PC-9 (cell line): Measurements from ENCODE around the gene IL1RAPL1. TPM values are rescaled to one million over a fixed set of nuclear protein-coding genes. Genes with fewer than 3 reads are reported as not detected.

Experiments used
- BruUV-seq: library from RNA; stranded (reverse); fragments of 400-500 nt; replicated peaks from 2 replicates; lab custom pipeline; 2021; lab: Mats Ljungman, UMichigan
- CTCF ChIA-PET: fragments of 300-600 bp; sonication (Branson Sonifier 250); formaldehyde crosslinking; loops from one replicate; lab custom pipeline; 2022; ENCODE audit warnings: antibody characterized with exemption; lab: Charles Lee
- POLR2A ChIA-PET: fragments of 300-600 bp; sonication (Branson Sonifier 250); formaldehyde crosslinking; loops from one replicate; lab custom pipeline; 2022; ENCODE audit warnings: antibody characterized with exemption; ENCODE audit not compliant: unreplicated experiment; lab: Charles Lee
- DNase-seq, 2 experiments: peaks; one replicate each; pipeline versions ENCODE4 v3.0.0 to v3.0.0-alpha.2; 2015 to 2022; ENCODE audit warnings: mixed read lengths in 1 of 2
- H2AFZ ChIP-seq: fragments of 200-600 bp; sonication (generic); 2 replicates; pipeline ENCODE4 v1.8.1; 2017; ENCODE audit warnings: antibody characterized with exemption
- H3F3A ChIP-seq: fragments of 200-600 bp; sonication (generic); 2 replicates; pipeline ENCODE4 v1.8.1; 2017; ENCODE audit warnings: antibody characterized with exemption, mild to moderate bottlenecking, low read depth; ENCODE audit not compliant: insufficient read depth
- H3K27ac ChIP-seq: fragments of 200-600 bp; sonication (generic); 2 replicates; pipeline ENCODE4 v1.6.1; 2016; ENCODE audit warnings: mixed run types
- H3K27me3 ChIP-seq: fragments of 200-600 bp; sonication (generic); 2 replicates; pipeline ENCODE4 v1.6.1; 2016; ENCODE audit warnings: low read depth, mixed run types; ENCODE audit not compliant: insufficient read depth
- H3K36me3 ChIP-seq: fragments of 200-600 bp; sonication (generic); 2 replicates; pipeline ENCODE4 v1.6.1; 2016; ENCODE audit warnings: low read depth, mixed run types
- H3K4me1 ChIP-seq: fragments of 200-600 bp; sonication (generic); replicated peaks from 2 replicates; pipeline ENCODE4 v1.6.1; 2016; ENCODE audit warnings: mixed run types; ENCODE audit not compliant: insufficient read depth
- H3K4me2 ChIP-seq: fragments of 200-600 bp; sonication (generic); 2 replicates; pipeline ENCODE4 v1.6.1; 2017; ENCODE audit warnings: mixed run types
- H3K4me3 ChIP-seq: fragments of 200-600 bp; sonication (generic); 2 replicates; pipeline ENCODE4 v1.6.1; 2016; ENCODE audit warnings: mixed run types
- H3K79me2 ChIP-seq: fragments of 200-600 bp; sonication (generic); 2 replicates; pipeline ENCODE4 v1.6.1; 2017; ENCODE audit warnings: low read depth, mixed run types
- H3K9me2 ChIP-seq: fragments of 200-600 bp; sonication (generic); 2 replicates; pipeline ENCODE4 v1.8.1; 2017; ENCODE audit warnings: mild to moderate bottlenecking; ENCODE audit not compliant: insufficient read depth
- H3K9me3 ChIP-seq: fragments of 200-600 bp; sonication (generic); 2 replicates; pipeline ENCODE4 v1.8.1; 2016; ENCODE audit warnings: low read depth; ENCODE audit not compliant: insufficient read depth
- H4K20me1 ChIP-seq: fragments of 200-600 bp; sonication (generic); 2 replicates; pipeline ENCODE4 v1.8.1; 2017; ENCODE audit not compliant: insufficient read depth
- EZH2 ChIP-seq: fragments of 200-600 bp; sonication (generic); IDR thresholded peaks from 2 replicates; pipeline ENCODE4 v1.8.0; 2017; ENCODE audit warnings: antibody characterized with exemption, low read depth
- intact Hi-C: fragments of 100-400 bp; cut with micrococcal nuclease; formaldehyde crosslinking; loops from one replicate; pipeline ENCODE4 v1.10.0; 2022; ENCODE audit not compliant: unreplicated experiment
- total RNA-seq: library from RNA; stranded (reverse); gene quantifications from 2 replicates; pipeline ENCODE4 v1.2.3, GENCODE V29; 2021
- TF ChIP-seq, protein P1 (sequence below): fragments of 200-600 bp; sonication (generic); conservative IDR thresholded peaks from 2 replicates; pipeline ENCODE4 v1.6.1; 2017; ENCODE audit warnings: mixed run types, antibody characterized with exemption, mild to moderate bottlenecking, moderate library complexity

IL1RAPL1 gene
- total RNA-seq, 1 experiment from 2014 or later = 0.26 TPM

DNA sequence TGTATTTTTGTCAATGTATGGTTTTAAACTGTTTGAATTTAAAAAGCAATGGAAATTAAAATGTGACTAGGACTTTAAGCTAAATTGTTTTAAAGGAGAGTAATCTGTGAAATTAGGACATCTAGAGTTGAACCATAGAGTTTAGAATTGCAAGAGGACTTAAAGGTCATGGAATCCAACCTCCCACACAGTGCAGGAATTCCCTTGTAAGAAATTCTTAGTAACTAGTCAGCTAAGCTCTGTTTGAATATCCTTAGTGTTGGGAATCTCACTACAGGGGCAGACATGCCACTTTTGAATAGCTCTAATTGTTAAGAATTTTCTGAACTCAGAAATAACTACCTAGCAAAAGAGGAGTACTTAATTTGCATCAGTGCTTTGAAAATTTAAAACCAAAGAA, 292.9 kb downstream of the IL1RAPL1 start:
- Histone ChIP-seq H3K79me2 (no peaks in the 10 kb centered on the region), H3K4me2 (no peak overlapping the region), H3K4me1 (no peaks in the 10 kb centered on the region), H3F3A (no peaks in the 10 kb centered on the region), H3K9me2 (no peaks in the 10 kb centered on the region), H3K27me3 (no peaks in the 10 kb centered on the region), H3K36me3 (no peaks in the 10 kb centered on the region), H3K27ac (no peak overlapping the region), H3K4me3 (no peak overlapping the region), H3K9me3 (no peaks in the 10 kb centered on the region), H2AFZ (no peak overlapping the region), H4K20me1 (no peaks in the 10 kb centered on the region)
- POLR2A ChIA-PET = no interaction called here
- CTCF ChIA-PET = no interaction called here
- TF ChIP-seq, protein P1, sequence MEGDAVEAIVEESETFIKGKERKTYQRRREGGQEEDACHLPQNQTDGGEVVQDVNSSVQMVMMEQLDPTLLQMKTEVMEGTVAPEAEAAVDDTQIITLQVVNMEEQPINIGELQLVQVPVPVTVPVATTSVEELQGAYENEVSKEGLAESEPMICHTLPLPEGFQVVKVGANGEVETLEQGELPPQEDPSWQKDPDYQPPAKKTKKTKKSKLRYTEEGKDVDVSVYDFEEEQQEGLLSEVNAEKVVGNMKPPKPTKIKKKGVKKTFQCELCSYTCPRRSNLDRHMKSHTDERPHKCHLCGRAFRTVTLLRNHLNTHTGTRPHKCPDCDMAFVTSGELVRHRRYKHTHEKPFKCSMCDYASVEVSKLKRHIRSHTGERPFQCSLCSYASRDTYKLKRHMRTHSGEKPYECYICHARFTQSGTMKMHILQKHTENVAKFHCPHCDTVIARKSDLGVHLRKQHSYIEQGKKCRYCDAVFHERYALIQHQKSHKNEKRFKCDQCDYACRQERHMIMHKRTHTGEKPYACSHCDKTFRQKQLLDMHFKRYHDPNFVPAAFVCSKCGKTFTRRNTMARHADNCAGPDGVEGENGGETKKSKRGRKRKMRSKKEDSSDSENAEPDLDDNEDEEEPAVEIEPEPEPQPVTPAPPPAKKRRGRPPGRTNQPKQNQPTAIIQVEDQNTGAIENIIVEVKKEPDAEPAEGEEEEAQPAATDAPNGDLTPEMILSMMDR = no peak
- TF ChIP-seq EZH2 = no peak
- intact Hi-C loops = no loop called here
- DNase-seq = no peak
- no TSS peak for BruUV-seq

DNA sequence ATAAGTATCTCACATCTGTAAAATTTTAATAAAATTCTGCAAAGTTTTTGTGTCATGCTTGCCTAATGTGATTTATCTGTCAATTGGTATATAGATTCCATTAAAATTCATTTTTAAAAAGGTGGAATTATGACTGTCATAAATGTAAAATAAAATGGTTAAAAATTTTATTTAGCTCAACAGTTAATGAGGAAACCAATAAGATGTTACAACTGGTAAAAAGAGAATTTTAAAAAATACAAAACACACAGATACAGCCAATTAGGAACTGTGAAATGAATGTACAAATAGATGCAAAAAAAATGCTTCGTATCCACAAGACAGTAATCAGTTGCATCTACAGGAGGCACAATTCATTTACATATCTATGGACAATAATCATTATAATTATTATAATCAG, 297.6 kb downstream of the IL1RAPL1 start:
- no peak overlapping the region for H2AFZ ChIP-seq
- POLR2A ChIA-PET = no interaction called here
- H3K4me3 ChIP-seq = no peak overlapping the region
- H3K27ac ChIP-seq = no peak overlapping the region
- H3K9me3 ChIP-seq = no peaks in the 10 kb centered on the region
- no peaks in the 10 kb centered on the region for H4K20me1 ChIP-seq
- BruUV-seq = no TSS peak
- DNase-seq = no peak
- H3K79me2 ChIP-seq = no peaks in the 10 kb centered on the region
- intact Hi-C loops = no loop called here
- H3K36me3 ChIP-seq = no peaks in the 10 kb centered on the region
- no peaks in the 10 kb centered on the region for H3F3A ChIP-seq
- CTCF ChIA-PET = no interaction called here
- no peak overlapping the region for H3K4me2 ChIP-seq
- H3K27me3 ChIP-seq = no peaks in the 10 kb centered on the region
- no peak for TF ChIP-seq EZH2
- TF ChIP-seq, protein P1 = no peak
- no peaks in the 10 kb centered on the region for H3K4me1 ChIP-seq
- no peaks in the 10 kb centered on the region for H3K9me2 ChIP-seq

DNA sequence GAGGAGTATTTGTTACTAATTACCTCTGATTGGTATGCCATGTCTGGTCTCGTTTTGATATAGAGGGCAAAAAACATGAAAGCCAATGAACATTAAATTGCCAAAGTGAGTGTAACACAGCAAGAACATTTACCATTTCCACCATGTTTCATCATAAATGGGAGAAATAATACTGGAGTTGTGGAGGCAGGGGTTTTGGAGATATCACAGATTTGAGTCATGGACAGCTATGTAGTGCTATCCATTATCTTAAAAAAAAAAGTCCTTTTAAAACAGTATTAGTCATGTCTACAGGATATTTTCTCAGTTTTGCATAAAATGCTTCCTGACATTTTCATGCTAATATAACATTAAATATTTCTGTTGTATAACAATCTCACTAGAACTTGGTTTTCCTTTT, 301.2 kb downstream of the IL1RAPL1 start:
- H3K27ac ChIP-seq = no peak overlapping the region
- H3K36me3 ChIP-seq = no peaks in the 10 kb centered on the region
- no peaks in the 10 kb centered on the region for H3K79me2 ChIP-seq
- no peak overlapping the region for H3K4me2 ChIP-seq
- H3K4me1 ChIP-seq = no peaks in the 10 kb centered on the region
- no peak for DNase-seq
- H3K27me3 ChIP-seq = no peaks in the 10 kb centered on the region
- CTCF ChIA-PET = no interaction called here
- no peaks in the 10 kb centered on the region for H3F3A ChIP-seq
- no peaks in the 10 kb centered on the region for H4K20me1 ChIP-seq
- no peak overlapping the region for H3K4me3 ChIP-seq
- TF ChIP-seq, protein P1 = no peak
- TF ChIP-seq EZH2 = no peak
- no TSS peak for BruUV-seq
- no peaks in the 10 kb centered on the region for H3K9me3 ChIP-seq
- no peak overlapping the region for H2AFZ ChIP-seq
- H3K9me2 ChIP-seq = no peaks in the 10 kb centered on the region
- POLR2A ChIA-PET = no interaction called here
- intact Hi-C loops = no loop called here
